NCI-H1417 treated with DMSO at 0.1 percent for 48 hours (cell line): ENCODE measurements around the gene SAMD11.

Experiments
- DNase-seq: peaks from one replicate; lab custom pipeline; 2025; lab: John Stamatoyannopoulos, UW

SAMD11 gene

GRCh38 chr1:917466-918091, 6.1 kb upstream of the SAMD11 start:
- DNase-seq: no peak

DNA sequence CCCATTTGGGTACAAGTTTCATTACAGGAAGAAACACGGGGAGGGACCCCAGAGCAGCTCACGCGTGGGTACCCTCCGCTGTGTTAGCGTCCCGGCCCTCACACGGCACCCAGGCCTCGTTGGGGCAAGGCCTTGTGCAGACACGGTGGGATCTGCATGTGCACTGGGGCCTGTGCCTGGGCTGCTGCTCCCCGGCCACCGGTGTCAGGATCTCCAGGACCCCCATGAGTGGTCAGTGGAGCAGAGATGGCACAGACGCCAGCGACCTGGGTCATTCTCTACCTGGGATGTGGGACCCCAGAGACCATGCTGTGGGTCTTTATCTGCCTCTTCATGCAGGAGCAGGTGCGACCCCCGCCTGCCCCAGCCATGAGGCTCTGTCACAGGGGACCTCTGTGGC, 5.4 kb upstream of the SAMD11 start:
- DNase-seq: no peak

- DNase-seq: no peak
Observed at GRCh38 chr1:918843-919242, 4.9 kb upstream of the SAMD11 start.

DNA sequence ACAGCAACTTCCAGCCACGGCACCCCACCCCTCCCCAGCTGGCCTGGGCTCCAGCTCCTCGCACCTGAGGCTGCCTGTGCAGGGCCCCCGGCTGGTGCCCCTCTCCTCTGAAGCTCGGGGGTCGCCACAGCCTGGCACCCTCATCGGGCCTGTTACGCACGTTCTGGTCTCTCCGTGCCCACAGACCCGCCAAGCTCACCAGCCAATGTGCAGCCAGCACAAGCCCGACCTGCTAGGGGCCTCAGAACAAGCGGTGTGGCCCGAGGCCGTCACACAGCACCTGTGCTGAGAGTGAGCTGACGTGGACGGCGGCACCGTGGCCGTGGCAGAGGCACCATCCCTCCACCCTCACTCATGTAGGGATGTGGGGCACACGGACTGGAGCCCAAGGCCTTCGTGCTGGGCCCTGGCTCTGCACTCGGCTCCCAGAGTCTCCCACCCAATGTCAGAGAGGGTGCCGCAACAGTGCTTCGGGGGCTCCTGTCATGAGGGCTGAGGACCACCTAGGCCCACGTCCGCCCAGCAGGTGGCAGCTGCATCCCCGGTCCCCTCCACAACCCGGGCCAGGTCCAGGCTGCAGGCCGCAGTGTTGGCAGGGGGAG, 4.4 kb upstream of the SAMD11 start:
- DNase-seq: no peak

DNA sequence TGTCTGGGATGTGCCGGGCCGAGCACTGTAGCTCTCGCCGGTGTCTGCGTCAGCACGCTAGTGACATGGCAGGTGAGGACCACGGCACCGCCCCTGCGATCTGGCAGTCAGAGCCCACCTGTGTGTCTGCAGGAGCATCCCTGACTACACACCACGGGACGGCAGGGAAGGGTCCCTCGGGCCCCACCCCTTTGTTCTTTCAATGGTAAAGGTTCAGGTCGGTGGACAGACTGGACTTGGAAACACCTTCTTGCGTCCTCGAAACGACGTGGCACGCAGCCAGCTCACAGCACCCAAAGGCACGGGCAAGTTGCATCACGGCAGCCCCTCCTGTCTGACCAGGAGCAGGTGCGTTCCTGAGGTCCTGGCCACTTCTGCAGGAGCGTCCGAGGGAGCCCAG, 3.7 kb upstream of the SAMD11 start:
- DNase-seq: no peak

- no peak for DNase-seq
Observed at GRCh38 chr1:920521-920920, 3.2 kb upstream of the SAMD11 start.

DNA sequence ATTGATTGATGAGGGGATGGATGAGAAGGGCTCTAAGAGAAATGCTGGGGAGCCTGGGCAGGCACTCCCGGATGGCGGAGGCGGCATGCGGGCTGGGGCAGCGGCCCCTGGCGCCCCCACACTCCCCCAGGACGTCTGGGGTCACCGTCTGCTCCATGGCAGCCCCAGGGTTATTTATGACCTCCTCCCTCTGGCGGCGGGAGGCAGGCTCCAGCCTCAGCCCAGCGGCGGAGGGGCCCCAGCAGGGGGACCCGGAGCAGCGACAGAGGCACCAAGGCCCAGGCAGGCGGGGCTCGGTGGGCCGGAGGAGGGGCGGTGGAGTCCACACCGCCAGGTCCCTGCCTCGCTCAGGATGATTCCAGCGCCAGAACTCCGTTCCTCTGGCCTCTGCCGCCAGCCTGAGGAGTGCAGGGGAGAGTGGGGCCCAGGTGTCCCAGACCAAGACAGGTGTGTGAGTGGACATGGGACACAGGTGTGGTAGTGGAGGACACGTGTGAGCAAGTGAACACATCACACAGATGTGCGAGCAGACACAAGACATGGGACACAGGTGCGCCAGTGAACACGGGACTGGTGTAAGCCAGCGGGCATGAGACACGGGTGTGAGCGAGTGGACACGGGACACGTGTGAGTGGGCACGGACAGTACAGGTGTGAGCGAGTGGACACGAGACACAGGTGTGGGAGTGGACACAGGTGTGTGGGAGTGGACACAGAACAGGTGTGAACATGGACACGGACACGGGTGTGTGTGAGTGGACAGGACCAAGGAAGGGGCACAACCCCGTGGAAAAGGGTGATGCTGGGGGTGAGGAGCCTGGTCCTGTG, 2.5 kb upstream of the SAMD11 start:
- no peak for DNase-seq

DNA sequence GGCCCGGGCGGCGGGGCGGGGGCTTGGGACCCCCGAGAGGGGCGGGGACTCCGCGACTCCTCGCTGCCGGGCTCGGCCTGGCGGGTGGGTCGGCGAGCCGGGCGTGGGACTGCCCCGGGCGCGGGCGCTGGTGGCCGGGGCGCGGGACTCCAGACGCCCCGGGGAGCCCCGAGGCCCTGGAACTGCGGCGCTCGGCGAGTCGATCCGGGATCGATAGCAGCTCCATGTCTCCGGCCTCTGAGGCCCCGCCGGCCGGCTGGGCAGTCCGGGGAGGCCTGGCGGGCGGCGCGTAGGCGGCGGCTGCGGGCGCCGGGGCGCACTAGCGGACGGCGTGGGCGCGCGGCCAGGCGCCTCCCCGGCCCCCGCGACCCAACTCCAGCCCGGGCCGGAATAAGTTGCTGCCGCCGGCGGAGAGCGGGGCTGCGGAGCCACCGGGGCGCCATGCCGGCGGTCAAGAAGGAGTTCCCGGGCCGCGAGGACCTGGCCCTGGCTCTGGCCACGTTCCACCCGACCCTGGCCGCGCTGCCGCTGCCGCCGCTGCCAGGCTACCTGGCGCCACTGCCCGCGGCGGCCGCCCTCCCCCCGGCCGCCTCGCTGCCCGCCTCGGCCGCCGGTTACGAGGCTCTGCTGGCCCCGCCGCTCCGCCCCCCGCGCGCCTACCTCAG, 400 bp downstream of the SAMD11 start:
- DNase-seq: no peak

DNA sequence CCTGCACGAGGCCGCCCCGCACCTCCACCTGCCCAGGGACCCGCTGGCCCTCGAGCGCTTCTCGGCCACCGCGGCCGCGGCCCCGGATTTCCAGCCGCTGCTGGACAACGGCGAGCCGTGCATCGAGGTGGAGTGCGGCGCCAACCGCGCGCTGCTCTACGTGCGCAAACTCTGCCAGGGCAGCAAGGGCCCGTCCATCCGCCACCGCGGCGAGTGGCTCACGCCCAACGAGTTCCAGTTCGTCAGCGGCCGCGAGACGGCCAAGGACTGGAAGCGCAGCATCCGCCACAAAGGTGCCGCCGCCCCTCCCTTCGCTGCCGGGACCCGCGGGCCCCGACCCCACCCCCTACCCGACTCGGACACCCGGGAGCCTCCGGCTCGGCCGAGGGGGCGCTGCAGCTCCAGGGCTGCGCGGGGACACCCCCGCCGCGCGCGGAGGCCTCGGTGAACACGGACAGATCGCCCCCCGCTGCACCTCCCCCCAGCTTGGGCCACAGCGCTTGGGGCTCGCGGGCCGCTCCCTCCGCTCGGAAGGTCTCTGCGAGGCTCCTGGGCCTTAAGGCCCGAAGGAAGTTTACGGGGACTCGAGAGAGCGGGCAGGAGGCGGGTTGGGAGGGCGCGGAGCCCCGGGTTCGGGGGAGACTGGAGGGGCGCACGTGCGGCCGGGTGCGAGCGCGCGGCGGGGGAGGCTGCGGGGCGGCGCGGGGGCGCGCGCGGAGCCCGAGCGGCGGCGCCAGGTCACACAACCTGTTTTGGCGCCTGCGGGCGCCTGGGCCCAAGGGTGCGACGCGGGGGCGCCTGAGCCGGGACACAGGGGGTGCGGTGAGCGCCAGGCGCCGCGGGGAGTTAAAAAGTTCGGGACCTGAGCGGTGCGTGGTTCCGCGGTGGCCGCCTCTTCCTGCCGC, 1.2 kb downstream of the SAMD11 start:
- no peak for DNase-seq

- no peak for DNase-seq
Observed at GRCh38 chr1:925561-926421, 2.1 kb downstream of the SAMD11 start.

GRCh38 chr1:927234-927633, 3.5 kb downstream of the SAMD11 start:
- DNase-seq: no peak

GRCh38 chr1:927748-928147, 4.0 kb downstream of the SAMD11 start:
- DNase-seq: no peak

DNA sequence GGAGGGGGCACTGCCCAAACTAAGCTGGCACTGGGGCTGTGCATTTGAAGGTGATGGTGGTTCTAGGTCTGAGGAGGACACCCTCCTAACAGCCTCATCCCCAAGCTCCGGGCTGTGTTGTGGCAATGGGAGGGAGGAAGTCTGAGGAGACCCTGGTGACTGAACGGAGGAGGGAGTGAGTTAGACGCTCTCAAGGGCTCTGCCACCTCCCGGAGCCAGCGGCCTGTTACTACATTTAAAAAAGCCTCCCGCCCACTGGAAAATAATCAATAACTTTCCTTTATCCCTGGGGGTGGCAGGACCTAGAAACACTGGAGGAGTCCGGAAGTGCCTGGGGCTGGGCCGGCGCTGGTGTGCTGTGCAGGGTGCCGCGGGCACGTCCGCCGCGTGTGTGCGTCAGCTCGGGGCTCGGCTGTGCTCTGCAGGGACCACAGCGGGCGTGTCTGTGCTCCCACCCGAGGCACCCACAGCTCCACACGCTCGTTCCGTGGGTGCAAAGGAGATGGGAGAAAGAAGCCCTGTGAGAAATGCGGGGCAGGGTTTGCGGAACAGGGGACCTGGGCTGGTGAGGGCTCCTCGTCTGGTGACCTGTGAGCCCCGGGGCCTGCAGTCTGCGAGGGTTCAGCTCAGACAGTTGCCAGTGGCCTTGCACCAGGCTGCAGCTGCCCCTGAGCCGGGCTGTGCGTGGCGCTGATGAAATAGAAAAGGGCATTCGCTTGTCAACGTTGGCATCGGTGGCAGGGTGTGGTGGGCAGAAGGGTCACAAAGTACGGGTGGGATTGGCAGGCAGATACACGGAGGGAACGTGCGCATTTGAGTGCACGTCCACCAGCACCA, 5.3 kb downstream of the SAMD11 start:
- DNase-seq: no peak

DNA sequence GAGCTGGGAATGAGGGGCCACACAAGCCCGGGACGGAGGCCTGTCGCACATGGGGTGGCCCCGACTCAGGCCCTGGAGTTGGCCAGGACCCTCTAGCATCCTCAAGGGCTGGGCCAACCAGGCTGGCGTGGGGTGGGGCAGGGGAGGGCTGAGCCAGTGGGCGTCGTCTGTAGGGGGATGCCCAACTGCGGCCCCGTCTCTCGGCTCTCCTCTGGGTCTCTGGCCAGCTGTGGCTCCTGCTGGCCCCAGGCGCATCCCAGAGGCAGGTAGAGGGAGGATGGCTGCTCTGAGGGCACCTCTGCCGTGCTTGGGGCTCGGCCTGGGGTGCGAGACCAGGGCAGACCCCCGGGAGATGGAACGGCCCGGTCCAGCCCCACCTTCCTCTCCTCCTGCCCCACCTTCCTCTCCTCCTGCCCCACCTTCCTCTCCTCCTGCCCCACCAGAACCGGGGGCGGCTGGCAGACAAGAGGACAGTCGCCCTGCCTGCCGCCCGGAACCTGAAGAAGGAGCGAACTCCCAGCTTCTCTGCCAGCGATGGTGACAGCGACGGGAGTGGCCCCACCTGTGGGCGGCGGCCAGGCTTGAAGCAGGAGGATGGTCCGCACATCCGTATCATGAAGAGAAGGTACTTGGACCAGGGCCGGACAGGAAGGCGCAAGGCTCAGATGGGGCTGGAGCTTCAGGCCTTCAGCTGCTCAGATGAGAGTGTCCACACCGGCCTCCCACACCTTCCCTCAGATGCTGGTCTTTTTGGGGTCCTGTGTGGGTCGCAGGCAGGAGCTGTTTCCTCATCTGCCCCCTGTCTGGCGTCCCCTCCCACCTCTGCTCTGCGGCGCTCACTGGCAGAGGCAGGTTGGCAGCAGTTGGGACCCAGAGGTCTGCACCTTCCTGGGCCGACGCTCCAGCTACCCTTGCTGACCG, 6.2 kb downstream of the SAMD11 start:
- no peak for DNase-seq

GRCh38 chr1:930633-931138, 7.0 kb downstream of the SAMD11 start:
- DNase-seq: no peak

DNA sequence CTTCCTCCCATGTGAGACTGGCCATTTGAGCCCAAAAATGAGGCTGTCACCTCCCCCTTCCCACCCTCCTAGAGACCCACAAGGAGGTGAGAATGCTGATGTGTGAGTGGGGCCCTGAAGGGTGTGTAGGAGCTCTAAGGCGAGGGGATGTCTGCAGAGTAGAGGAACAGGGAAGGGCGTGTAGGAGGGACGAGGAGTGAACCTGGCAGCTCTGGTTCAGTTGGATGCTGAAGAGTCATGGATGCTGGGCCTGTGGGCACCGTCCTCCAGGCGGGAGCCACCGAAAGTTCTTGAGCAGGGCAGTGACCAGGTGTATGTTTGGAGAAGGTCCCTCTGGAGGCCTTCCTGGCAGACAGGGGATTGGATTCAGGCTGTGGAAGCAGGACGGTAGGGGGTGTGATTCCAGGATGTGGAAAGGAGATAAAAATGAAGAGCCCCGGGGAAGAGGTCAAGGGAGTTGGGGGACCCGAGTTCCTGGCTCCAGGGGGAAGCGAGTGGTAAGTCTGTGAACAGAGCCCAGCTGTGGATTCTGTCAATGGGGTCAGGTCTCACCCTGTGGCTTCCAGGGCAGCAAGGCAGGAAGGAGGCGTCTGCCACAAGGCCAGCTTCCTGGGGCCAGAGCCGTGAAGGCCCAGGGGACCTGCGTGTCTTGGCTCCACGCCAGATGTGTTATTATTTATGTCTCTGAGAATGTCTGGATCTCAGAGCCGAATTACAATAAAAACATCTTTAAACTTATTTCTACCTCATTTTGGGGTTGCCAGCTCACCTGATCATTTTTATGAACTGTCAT, 7.9 kb downstream of the SAMD11 start:
- DNase-seq: no peak

GRCh38 chr1:932173-932510, 8.4 kb downstream of the SAMD11 start:
- DNase-seq: no peak
